Measurements from ENCODE around the gene SLC2A4RG. TPM values are rescaled to one million over a fixed set of nuclear protein-coding genes. Genes with fewer than 3 reads are reported as not detected.

Gene SLC2A4RG
- total and polyA plus RNA-seq, 2 of the 13 experiments (the other 11 are each of a cell fraction or from before 2014, with no cell fraction given): 91.4 to 95.9 TPM

DNA sequence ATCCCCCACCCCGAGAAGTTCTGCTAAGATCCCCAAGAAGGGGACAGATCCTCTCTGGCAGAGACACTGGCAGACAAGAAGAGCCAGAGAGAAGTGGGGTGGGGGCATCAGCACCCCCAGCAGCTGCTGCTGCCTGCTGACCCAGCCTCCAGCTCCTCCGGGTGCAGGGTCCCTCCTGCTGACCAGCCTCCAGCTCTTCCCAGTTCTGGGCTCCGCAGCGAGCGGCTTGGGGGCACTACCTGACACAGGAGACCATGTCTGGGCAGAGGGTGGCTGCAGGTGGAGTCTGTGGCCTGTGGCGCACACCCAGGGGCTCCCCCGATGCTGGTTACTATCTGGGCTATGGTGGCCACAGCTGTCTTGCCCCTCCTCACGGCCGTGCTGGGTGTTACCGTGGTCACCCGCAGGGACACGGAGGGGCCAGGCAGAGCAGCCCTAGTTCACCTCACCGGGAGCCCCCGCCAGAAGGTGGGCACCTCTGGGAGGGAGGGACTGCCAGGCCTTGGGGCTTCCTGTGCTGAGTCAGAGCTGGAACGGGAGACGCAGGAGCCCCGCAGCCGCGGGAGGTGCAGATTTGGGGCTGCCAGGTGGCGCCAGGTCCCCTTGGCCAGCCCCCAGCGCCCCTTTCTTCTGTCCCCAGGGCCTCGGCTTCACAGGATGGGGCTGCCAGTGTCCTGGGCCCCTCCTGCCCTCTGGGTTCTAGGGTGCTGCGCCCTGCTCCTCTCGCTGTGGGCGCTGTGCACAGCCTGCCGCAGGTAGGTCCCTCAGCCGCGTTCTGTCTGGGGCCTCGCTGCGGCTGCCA, 2.5 kb upstream of the SLC2A4RG start (continued):
- TF ChIP-seq, protein P1, sequence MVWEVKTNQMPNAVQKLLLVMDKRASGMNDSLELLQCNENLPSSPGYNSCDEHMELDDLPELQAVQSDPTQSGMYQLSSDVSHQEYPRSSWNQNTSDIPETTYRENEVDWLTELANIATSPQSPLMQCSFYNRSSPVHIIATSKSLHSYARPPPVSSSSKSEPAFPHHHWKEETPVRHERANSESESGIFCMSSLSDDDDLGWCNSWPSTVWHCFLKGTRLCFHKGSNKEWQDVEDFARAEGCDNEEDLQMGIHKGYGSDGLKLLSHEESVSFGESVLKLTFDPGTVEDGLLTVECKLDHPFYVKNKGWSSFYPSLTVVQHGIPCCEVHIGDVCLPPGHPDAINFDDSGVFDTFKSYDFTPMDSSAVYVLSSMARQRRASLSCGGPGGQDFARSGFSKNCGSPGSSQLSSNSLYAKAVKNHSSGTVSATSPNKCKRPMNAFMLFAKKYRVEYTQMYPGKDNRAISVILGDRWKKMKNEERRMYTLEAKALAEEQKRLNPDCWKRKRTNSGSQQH (CRISPR knock-in tag; IDR thresholded peaks at IDR 0.05; ENCODE audit: low read depth): no peak
- TF ChIP-seq SPEN (CRISPR knock-in tag; IDR thresholded peaks at IDR 0.05; ENCODE audit: low read depth) (peak; percentile 35; the same call in 1 of the 2 replicates), ZNF12 (CRISPR knock-in tag; IDR thresholded peaks at IDR 0.05) (no peak), ZNF780A (CRISPR knock-in tag; IDR thresholded peaks at IDR 0.05) (no peak), ASH2L (IDR thresholded peaks at IDR 0.05; ENCODE audit: insufficient read length, low read depth, low read length) (no peak), BRCA1 (CRISPR knock-in tag; IDR thresholded peaks at IDR 0.05) (no peak), GZF1 (CRISPR knock-in tag; IDR thresholded peaks at IDR 0.05) (0 out of 2 replicates have a peak, but pooled peaks have one; percentile 54)
- TF ChIP-seq, protein P2, sequence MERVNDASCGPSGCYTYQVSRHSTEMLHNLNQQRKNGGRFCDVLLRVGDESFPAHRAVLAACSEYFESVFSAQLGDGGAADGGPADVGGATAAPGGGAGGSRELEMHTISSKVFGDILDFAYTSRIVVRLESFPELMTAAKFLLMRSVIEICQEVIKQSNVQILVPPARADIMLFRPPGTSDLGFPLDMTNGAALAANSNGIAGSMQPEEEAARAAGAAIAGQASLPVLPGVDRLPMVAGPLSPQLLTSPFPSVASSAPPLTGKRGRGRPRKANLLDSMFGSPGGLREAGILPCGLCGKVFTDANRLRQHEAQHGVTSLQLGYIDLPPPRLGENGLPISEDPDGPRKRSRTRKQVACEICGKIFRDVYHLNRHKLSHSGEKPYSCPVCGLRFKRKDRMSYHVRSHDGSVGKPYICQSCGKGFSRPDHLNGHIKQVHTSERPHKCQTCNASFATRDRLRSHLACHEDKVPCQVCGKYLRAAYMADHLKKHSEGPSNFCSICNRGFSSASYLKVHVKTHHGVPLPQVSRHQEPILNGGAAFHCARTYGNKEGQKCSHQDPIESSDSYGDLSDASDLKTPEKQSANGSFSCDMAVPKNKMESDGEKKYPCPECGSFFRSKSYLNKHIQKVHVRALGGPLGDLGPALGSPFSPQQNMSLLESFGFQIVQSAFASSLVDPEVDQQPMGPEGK (CRISPR knock-in tag; IDR thresholded peaks at IDR 0.05): peak; percentile 67
- TF ChIP-seq, protein P3, sequence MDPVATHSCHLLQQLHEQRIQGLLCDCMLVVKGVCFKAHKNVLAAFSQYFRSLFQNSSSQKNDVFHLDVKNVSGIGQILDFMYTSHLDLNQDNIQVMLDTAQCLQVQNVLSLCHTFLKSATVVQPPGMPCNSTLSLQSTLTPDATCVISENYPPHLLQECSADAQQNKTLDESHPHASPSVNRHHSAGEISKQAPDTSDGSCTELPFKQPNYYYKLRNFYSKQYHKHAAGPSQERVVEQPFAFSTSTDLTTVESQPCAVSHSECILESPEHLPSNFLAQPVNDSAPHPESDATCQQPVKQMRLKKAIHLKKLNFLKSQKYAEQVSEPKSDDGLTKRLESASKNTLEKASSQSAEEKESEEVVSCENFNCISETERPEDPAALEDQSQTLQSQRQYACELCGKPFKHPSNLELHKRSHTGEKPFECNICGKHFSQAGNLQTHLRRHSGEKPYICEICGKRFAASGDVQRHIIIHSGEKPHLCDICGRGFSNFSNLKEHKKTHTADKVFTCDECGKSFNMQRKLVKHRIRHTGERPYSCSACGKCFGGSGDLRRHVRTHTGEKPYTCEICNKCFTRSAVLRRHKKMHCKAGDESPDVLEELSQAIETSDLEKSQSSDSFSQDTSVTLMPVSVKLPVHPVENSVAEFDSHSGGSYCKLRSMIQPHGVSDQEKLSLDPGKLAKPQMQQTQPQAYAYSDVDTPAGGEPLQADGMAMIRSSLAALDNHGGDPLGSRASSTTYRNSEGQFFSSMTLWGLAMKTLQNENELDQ (CRISPR knock-in tag; IDR thresholded peaks at IDR 0.05; ENCODE audit: borderline replicate concordance): no peak
- TF ChIP-seq, protein P4, sequence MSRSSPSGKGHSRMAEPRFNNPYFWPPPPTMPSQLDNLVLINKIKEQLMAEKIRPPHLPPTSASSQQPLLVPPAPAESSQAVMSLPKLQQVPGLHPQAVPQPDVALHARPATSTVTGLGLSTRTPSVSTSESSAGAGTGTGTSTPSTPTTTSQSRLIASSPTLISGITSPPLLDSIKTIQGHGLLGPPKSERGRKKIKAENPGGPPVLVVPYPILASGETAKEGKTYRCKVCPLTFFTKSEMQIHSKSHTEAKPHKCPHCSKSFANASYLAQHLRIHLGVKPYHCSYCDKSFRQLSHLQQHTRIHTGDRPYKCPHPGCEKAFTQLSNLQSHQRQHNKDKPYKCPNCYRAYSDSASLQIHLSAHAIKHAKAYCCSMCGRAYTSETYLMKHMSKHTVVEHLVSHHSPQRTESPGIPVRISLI (CRISPR knock-in tag; IDR thresholded peaks at IDR 0.05; ENCODE audit: borderline replicate concordance): 0 out of 2 replicates have a peak, but pooled peaks have one; percentile 41
- TF ChIP-seq, protein P5, sequence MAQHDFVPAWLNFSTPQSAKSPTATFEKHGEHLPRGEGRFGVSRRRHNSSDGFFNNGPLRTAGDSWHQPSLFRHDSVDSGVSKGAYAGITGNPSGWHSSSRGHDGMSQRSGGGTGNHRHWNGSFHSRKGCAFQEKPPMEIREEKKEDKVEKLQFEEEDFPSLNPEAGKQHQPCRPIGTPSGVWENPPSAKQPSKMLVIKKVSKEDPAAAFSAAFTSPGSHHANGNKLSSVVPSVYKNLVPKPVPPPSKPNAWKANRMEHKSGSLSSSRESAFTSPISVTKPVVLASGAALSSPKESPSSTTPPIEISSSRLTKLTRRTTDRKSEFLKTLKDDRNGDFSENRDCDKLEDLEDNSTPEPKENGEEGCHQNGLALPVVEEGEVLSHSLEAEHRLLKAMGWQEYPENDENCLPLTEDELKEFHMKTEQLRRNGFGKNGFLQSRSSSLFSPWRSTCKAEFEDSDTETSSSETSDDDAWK (CRISPR knock-in tag; IDR thresholded peaks at IDR 0.05): no peak
- TF ChIP-seq, protein P6, sequence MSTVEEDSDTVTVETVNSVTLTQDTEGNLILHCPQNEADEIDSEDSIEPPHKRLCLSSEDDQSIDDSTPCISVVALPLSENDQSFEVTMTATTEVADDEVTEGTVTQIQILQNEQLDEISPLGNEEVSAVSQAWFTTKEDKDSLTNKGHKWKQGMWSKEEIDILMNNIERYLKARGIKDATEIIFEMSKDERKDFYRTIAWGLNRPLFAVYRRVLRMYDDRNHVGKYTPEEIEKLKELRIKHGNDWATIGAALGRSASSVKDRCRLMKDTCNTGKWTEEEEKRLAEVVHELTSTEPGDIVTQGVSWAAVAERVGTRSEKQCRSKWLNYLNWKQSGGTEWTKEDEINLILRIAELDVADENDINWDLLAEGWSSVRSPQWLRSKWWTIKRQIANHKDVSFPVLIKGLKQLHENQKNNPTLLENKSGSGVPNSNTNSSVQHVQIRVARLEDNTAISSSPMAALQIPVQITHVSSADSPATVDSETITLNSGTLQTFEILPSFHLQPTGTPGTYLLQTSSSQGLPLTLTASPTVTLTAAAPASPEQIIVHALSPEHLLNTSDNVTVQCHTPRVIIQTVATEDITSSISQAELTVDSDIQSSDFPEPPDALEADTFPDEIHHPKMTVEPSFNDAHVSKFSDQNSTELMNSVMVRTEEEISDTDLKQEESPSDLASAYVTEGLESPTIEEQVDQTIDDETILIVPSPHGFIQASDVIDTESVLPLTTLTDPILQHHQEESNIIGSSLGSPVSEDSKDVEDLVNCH (CRISPR knock-in tag; IDR thresholded peaks at IDR 0.05): no peak; the same call in 1 of the 2 replicates
- TF ChIP-seq, protein P7, sequence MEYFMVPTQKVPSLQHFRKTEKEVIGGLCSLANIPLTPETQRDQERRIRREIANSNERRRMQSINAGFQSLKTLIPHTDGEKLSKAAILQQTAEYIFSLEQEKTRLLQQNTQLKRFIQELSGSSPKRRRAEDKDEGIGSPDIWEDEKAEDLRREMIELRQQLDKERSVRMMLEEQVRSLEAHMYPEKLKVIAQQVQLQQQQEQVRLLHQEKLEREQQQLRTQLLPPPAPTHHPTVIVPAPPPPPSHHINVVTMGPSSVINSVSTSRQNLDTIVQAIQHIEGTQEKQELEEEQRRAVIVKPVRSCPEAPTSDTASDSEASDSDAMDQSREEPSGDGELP (IDR thresholded peaks at IDR 0.05; ENCODE audit: borderline replicate concordance, low read depth): peak; percentile 7; the same call in 1 of the 2 replicates

Measured in HepG2 (cell line).